ENCODE measurements around the gene GNAQ. TPM values are rescaled to one million over a fixed set of nuclear protein-coding genes. Genes with fewer than 3 reads are reported as not detected.

The GNAQ gene
- total and polyA plus RNA-seq, 9 donors, result 22.0 to 72.2 (median 53.1) TPM

DNA sequence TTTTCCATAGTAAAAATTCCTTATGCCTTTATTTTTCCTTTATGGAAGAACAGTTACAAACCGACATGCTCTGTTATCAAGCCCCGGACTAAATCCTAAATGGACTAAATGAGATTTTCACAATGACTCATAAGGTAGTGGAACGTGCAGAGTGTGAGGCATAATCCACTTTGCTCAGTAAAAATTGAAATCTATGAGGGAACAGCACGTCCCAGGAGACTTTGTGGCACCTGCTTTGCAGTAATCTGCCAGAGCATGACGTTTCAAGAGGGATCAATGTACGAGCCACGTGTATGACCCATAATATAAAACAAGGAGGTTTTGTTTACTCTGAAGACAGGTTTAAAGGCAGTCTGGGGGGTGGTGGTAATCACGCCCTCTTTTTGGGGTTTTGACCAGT is 299.7 kb downstream of the GNAQ start:
- WGBS, 3 donors, result 56 to 68% (median 60%) methylated on average over 8 of the region's 8 CpGs
- Histone ChIP-seq H3K27ac (no peak overlapping the region), H3K4me3 (no peak overlapping the region), H3K27me3 (no peaks in the 10 kb centered on the region), H3K4me1 (ENCODE audit: insufficient read depth) (peaks cover 5% of the 10 kb centered on the region), H3K36me3 (no peaks in the 10 kb centered on the region), H3K9me3 (no peaks in the 10 kb centered on the region)
- TF ChIP-seq, protein P1, sequence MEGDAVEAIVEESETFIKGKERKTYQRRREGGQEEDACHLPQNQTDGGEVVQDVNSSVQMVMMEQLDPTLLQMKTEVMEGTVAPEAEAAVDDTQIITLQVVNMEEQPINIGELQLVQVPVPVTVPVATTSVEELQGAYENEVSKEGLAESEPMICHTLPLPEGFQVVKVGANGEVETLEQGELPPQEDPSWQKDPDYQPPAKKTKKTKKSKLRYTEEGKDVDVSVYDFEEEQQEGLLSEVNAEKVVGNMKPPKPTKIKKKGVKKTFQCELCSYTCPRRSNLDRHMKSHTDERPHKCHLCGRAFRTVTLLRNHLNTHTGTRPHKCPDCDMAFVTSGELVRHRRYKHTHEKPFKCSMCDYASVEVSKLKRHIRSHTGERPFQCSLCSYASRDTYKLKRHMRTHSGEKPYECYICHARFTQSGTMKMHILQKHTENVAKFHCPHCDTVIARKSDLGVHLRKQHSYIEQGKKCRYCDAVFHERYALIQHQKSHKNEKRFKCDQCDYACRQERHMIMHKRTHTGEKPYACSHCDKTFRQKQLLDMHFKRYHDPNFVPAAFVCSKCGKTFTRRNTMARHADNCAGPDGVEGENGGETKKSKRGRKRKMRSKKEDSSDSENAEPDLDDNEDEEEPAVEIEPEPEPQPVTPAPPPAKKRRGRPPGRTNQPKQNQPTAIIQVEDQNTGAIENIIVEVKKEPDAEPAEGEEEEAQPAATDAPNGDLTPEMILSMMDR (IDR thresholded peaks at IDR 0.05), result no peak
- no peak for TF ChIP-seq EP300 (IDR thresholded peaks at IDR 0.05)
- TF ChIP-seq POLR2A (IDR thresholded peaks at IDR 0.05), result no peak
- intact Hi-C loops (cut with DNase I), result no loop called here
- DNase-seq, result no peak

DNA sequence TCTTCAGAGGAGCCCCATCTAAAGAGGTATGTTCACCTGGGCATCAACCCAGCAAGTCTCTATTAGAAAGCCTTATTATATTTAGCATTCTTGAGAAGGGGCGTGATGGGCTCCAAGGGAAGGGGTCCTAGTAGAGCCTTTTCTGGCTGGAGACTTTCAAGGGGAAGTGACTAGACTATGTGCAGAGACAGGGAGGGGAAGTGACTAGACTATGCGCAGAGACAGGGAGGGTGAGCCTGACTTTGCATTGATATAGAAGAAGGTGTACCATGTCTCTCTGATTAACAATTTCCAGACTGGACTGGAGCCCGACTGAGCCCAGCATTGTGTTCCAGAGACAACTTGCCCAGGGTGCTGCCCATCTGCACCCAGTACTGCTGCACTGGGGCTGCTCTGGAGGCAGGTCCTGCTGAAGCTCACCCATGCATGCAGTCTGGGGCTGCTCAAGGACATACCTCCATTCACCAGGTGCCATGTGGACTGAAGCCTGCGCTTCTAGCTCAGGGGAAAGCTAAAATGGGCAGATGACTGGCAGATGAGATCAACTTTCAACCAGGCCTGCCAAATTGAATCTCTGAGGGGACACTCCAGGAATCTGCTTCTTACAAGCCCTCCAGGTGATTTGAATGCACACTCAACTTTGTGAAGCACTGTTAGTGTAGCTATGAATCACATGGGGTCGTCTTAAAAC is 300.5 kb downstream of the GNAQ start:
- H3K27me3 ChIP-seq, result no peaks in the 10 kb centered on the region
- no peak overlapping the region for H3K4me3 ChIP-seq
- H3K9me3 ChIP-seq, result no peaks in the 10 kb centered on the region
- H3K36me3 ChIP-seq, result no peaks in the 10 kb centered on the region
- WGBS, 3 donors, result 86 to 90% (median 89%) methylated on average over 5 of the region's 5 CpGs
- intact Hi-C loops (cut with DNase I), result no loop called here
- TF ChIP-seq POLR2A (IDR thresholded peaks at IDR 0.05) (no peak), EP300 (IDR thresholded peaks at IDR 0.05) (no peak)
- TF ChIP-seq, protein P1 (IDR thresholded peaks at IDR 0.05), result no peak
- H3K27ac ChIP-seq, result no peak overlapping the region
- H3K4me1 ChIP-seq (ENCODE audit: insufficient read depth), result peaks cover 5% of the 10 kb centered on the region
- DNase-seq, result no peak

DNA sequence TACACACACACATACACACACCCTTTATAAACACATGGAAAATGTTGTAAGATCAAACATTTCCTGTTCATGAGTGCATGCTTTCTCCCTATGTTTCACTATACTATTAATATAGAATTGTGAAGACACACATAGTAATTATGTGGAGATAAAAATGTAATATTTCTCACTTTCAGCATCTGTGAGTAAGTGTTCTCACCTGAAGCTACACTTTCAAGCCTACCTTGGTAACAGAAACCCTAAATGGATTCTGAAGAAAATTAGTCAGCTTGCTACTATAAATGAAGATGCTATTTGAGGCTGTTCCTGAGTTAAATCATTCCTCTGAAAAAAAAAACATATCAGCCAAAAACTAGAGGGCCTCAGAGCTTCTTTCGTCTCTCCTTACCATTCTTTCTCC is 302.4 kb downstream of the GNAQ start:
- DNase-seq, result no peak
- Histone ChIP-seq H3K36me3 (no peaks in the 10 kb centered on the region), H3K27me3 (no peaks in the 10 kb centered on the region), H3K4me1 (ENCODE audit: insufficient read depth) (no peaks in the 10 kb centered on the region), H3K9me3 (no peaks in the 10 kb centered on the region), H3K4me3 (no peak overlapping the region), H3K27ac (no peak overlapping the region)
- intact Hi-C loops (cut with DNase I), result loop anchor here in 1 of 4 donors (5.0 kb wide), 1 partner anchor 532 kb away; no protein-coding TSS in a partner anchor
- 84 to 93% (median 86%) methylated on average over 1 of the region's 1 CpG for WGBS, 3 donors
- TF ChIP-seq EP300 (IDR thresholded peaks at IDR 0.05) (no peak), POLR2A (IDR thresholded peaks at IDR 0.05) (no peak)
- TF ChIP-seq, protein P1 (IDR thresholded peaks at IDR 0.05), result no peak

DNA sequence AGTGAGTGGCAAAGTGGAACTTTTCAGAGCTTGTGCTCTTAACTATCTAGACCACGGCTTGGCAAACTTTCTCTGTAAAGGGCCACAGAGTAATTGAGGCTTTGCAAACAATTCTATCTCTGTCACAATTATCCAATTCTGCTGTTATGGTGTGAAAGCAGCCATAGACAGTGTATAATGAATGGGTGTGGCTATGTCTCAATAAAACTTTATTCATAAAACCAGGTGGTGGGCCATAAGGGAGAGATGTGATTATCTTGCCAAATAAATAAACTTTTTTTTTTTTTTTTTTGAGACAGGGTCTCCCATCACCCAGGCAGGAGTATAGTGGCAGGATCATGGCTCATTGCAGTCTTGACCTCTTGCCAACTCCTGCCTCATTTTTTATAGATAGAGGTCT is 304.8 kb downstream of the GNAQ start:
- Histone ChIP-seq H3K27me3 (no peaks in the 10 kb centered on the region), H3K4me1 (ENCODE audit: insufficient read depth) (peaks cover under 1% of the 10 kb centered on the region), H3K9me3 (no peaks in the 10 kb centered on the region), H3K36me3 (no peaks in the 10 kb centered on the region), H3K4me3 (no peak overlapping the region), H3K27ac (no peak overlapping the region)
- TF ChIP-seq, protein P1 (IDR thresholded peaks at IDR 0.05), result no peak
- TF ChIP-seq POLR2A (IDR thresholded peaks at IDR 0.05), result no peak
- TF ChIP-seq EP300 (IDR thresholded peaks at IDR 0.05), result no peak
- no peak for DNase-seq
- 94 to 97% (median 95%) methylated on average over 1 of the region's 1 CpG for whole genome bisulfite sequencing, 3 donors
- intact Hi-C loops (cut with DNase I), result loop anchor here in 1 of 4 donors (5.0 kb wide), 1 partner anchor 530 kb away; no protein-coding TSS in a partner anchor
